Renal cortical epithelial cell (primary cell): ENCODE data around the gene DNASE2B. TPM values are rescaled to one million over a fixed set of nuclear protein-coding genes. Genes with fewer than 3 reads are reported as not detected.

Source experiments
- DNase-seq: peaks from one replicate; pipeline ENCODE4 v3.0.0-alpha.2; 2011; ENCODE audit warnings: low read depth
- total RNA-seq: library from RNA; depleted of rRNA; stranded (reverse); fragments of >200 nt; gene quantifications from 2 replicates; pipeline ENCODE4 v1.2.3, GENCODE V29; 2014

The DNASE2B gene
- total RNA-seq, 1 donor from 2014 or later, result not detected

- no peak for DNase-seq
Observed at GRCh38 chr1:84452436-84452835, 54.2 kb downstream of the DNASE2B start.

GRCh38 chr1:84462118-84462517, 63.8 kb downstream of the DNASE2B start:
- DNase-seq, result no peak

Other genes with a start within 250 kb of the DNASE2B start
- gene SAMD13, start 96.8 kb upstream of the DNASE2B start, total RNA-seq, result 0.80 and 1.2 TPM in 2 replicates
- 42.6 and 55.0 TPM in 2 replicates for gene RPF1, start 80.8 kb downstream of the DNASE2B start, total RNA-seq
- gene SPATA1, start 107.9 kb downstream of the DNASE2B start, total RNA-seq, result 1.3 TPM in 1 of 2 replicates, not detected in the other
- gene GNG5, start 108.1 kb downstream of the DNASE2B start, total RNA-seq, result 13.4 and 27.0 TPM in 2 replicates
- gene CTBS, start 176.0 kb downstream of the DNASE2B start, total RNA-seq, result 7.3 and 22.1 TPM in 2 replicates